HEK293 (cell line): ENCODE measurements around the gene KIAA0513.

Experiments used
- CTCF ChIA-PET: fragments of 350-600 bp; formaldehyde crosslinking; extraction: SDS; loops from one replicate; lab custom pipeline; 2021; ENCODE audit warnings: antibody characterized with exemption; lab: Yijun Ruan, JAX
- POLR2A ChIA-PET: fragments of 300-600 bp; formaldehyde crosslinking; extraction: SDS; loops from one replicate; lab custom pipeline; 2020; ENCODE audit warnings: antibody characterized with exemption, inconsistent platforms; lab: Yijun Ruan, JAX
- H3K27ac ChIP-seq: fragments of 200-500 bp; sonication (Bioruptor generic); 2 replicates; pipeline ENCODE4 v1.5.1; 2014; ENCODE audit warnings: low read depth, low read length, control low read depth, inconsistent platforms; ENCODE audit errors: extremely low read depth
- H3K36me3 ChIP-seq, 2 experiments: fragments of 200-500 bp in 1 of 2; sonication (Bioruptor generic) in 1 of 2; 1 replicate in 1 of 2; 2 replicates in 1 of 2; pipeline ENCODE4 v1.5.1; 2014 to 2017; ENCODE audit warnings: inconsistent platforms in 2 of 2, low read length in 2 of 2; ENCODE audit not compliant: control insufficient read depth in 2 of 2, insufficient read depth in 1 of 2
- H3K4me1 ChIP-seq: fragments of 200-500 bp; sonication (Bioruptor generic); 2 replicates; pipeline ENCODE4 v1.5.1; 2014; ENCODE audit warnings: mild to moderate bottlenecking, low read length, inconsistent platforms; ENCODE audit not compliant: control insufficient read depth, insufficient read depth
- H3K4me3 ChIP-seq: 2 replicates; pipeline ENCODE4 v1.5.1; 2011; ENCODE audit warnings: low read depth, mild to moderate bottlenecking, control low read depth, low read length, moderate library complexity
- H3K9me3 ChIP-seq: fragments of 200-500 bp; sonication (Bioruptor generic); 2 replicates; pipeline ENCODE4 v1.5.1; 2014; ENCODE audit warnings: low read depth, low read length, inconsistent platforms; ENCODE audit not compliant: control insufficient read depth, insufficient read depth
- ATF2 ChIP-seq: fragments of 450-650 bp; formaldehyde crosslinking; IDR thresholded peaks from 2 replicates; pipeline ENCODE4 v1.5.1; 2016; ENCODE audit warnings: missing biosample characterization, missing genetic modification characterization, low read depth
- BCL11B ChIP-seq: fragments of 450-650 bp; formaldehyde crosslinking; IDR thresholded peaks from 2 replicates; pipeline ENCODE4 v1.5.1; 2016; ENCODE audit warnings: low read depth, missing biosample characterization, missing genetic modification characterization
- CTCF ChIP-seq: fragments of 450-650 bp; formaldehyde crosslinking; IDR thresholded peaks from 2 replicates; pipeline ENCODE4 v1.5.1; 2016; ENCODE audit warnings: missing biosample characterization, missing genetic modification characterization
- FEZF1 ChIP-seq: fragments of 450-650 bp; formaldehyde crosslinking; IDR thresholded peaks from 2 replicates; pipeline ENCODE4 v1.5.1; 2016; ENCODE audit warnings: missing biosample characterization, missing genetic modification characterization
- PRDM6 ChIP-seq: fragments of 450-650 bp; formaldehyde crosslinking; IDR thresholded peaks from 2 replicates; pipeline ENCODE4 v1.5.1; 2017; ENCODE audit warnings: missing biosample characterization, missing genetic modification characterization
- SALL2 ChIP-seq: fragments of 450-650 bp; formaldehyde crosslinking; IDR thresholded peaks from 2 replicates; pipeline ENCODE4 v1.5.0; 2017; ENCODE audit warnings: missing biosample characterization, mild to moderate bottlenecking, missing genetic modification characterization, borderline replicate concordance
- TCF7L2 ChIP-seq: IDR thresholded peaks from 2 replicates; pipeline ENCODE4 v1.6.1; 2011; ENCODE audit warnings: low read depth, mild to moderate bottlenecking, inconsistent platforms, low read length, moderate library complexity, borderline replicate concordance
- TSHZ1 ChIP-seq: fragments of 450-650 bp; formaldehyde crosslinking; IDR thresholded peaks from 2 replicates; pipeline ENCODE4 v1.5.1; 2016; ENCODE audit warnings: missing biosample characterization, missing genetic modification characterization, borderline replicate concordance
- ZBTB26 ChIP-seq: fragments of 450-650 bp; formaldehyde crosslinking; optimal IDR thresholded peaks from 2 replicates; pipeline ENCODE3; 2016; ENCODE audit warnings: missing biosample characterization, mild to moderate bottlenecking, missing genetic modification characterization
- ZBTB7A ChIP-seq: fragments of 450-650 bp; formaldehyde crosslinking; IDR thresholded peaks from 2 replicates; pipeline ENCODE4 v1.5.1; 2016; ENCODE audit warnings: low read depth, missing biosample characterization, missing genetic modification characterization
- ZNF10 ChIP-seq: fragments of 450-650 bp; formaldehyde crosslinking; IDR thresholded peaks from 2 replicates; pipeline ENCODE4 v1.5.1; 2017; ENCODE audit warnings: missing biosample characterization, missing genetic modification characterization
- ZNF112 ChIP-seq: fragments of 450-650 bp; formaldehyde crosslinking; IDR thresholded peaks from 2 replicates; pipeline ENCODE4 v1.5.0; 2017; ENCODE audit warnings: missing biosample characterization, missing genetic modification characterization
- ZNF16 ChIP-seq: fragments of 450-650 bp; formaldehyde crosslinking; IDR thresholded peaks from 2 replicates; pipeline ENCODE4 v1.5.1; 2016; ENCODE audit warnings: low read depth, missing biosample characterization, missing genetic modification characterization
- ZNF302 ChIP-seq: fragments of 450-650 bp; formaldehyde crosslinking; IDR thresholded peaks from 2 replicates; pipeline ENCODE4 v1.5.1; 2016; ENCODE audit warnings: missing biosample characterization, missing genetic modification characterization, low read depth
- ZNF549 ChIP-seq: fragments of 450-650 bp; IDR thresholded peaks from 2 replicates; pipeline ENCODE4 v1.5.1; 2018; ENCODE audit warnings: missing biosample characterization, missing genetic modification characterization, mild to moderate bottlenecking, inconsistent platforms, moderate library complexity
- ZNF561 ChIP-seq: fragments of 450-650 bp; IDR thresholded peaks from 2 replicates; pipeline ENCODE4 v1.5.1; 2018; ENCODE audit warnings: missing biosample characterization, missing genetic modification characterization, borderline replicate concordance
- ZNF629 ChIP-seq: fragments of 450-650 bp; formaldehyde crosslinking; IDR thresholded peaks from 2 replicates; pipeline ENCODE4 v1.5.1; 2017; ENCODE audit warnings: missing biosample characterization, missing genetic modification characterization
- ZNF639 ChIP-seq: fragments of 450-650 bp; formaldehyde crosslinking; IDR thresholded peaks from 2 replicates; pipeline ENCODE4 v1.5.1; 2016; ENCODE audit warnings: missing biosample characterization, missing genetic modification characterization
- ZXDB ChIP-seq: fragments of 450-650 bp; formaldehyde crosslinking; IDR thresholded peaks from 2 replicates; pipeline ENCODE4 v1.5.1; 2016; ENCODE audit warnings: missing biosample characterization, missing genetic modification characterization

The KIAA0513 gene

GRCh38 chr16:84995663-84996062, 31.9 kb upstream of the KIAA0513 start:
- Histone ChIP-seq H3K36me3 (peaks cover 12 to 34% of the 10 kb centered on the region in 2 experiments; a peak in 2 of 3 replicates), H3K27ac (no peak overlapping the region), H3K4me1 (peaks cover 5% of the 10 kb centered on the region; the same call in 1 of the 2 replicates), H3K4me3 (no peak overlapping the region), H3K9me3 (no peaks in the 10 kb centered on the region)
- ChIA-PET CTCF (interaction anchor here (1.0 to 1.6 kb wide), 2 partner anchors 15 to 25 kb away, joined by 3 to 4 read pairs; partner anchors contain the start of gene ZDHHC7), POLR2A (no interaction called here)
- TF ChIP-seq ATF2 (tag by site-specific recombination) (no peak), ZNF549 (no peak), TSHZ1 (no peak), ZNF561 (tag by site-specific recombination) (no peak), BCL11B (tag by site-specific recombination) (no peak), ZNF16 (tag by site-specific recombination) (no peak), FEZF1 (no peak), ZBTB26 (tag by site-specific recombination) (no peak), PRDM6 (tag by site-specific recombination) (no peak), ZXDB (no peak), CTCF (tag by site-specific recombination) (no peak)

- no peaks in the 10 kb centered on the region for H3K9me3 ChIP-seq
- no peak overlapping the region for H3K4me3 ChIP-seq
- TF ChIP-seq ZNF302 (tag by site-specific recombination) (no peak), ZBTB7A (tag by site-specific recombination) (no peak), SALL2 (tag by site-specific recombination) (no peak), ZNF10 (tag by site-specific recombination) (no peak), ZNF629 (tag by site-specific recombination) (no peak), TCF7L2 (no peak), ZNF639 (tag by site-specific recombination) (no peak), ZNF112 (tag by site-specific recombination) (no peak)
- peaks cover 5% of the 10 kb centered on the region; the same call in 1 of the 2 replicates for H3K4me1 ChIP-seq
- ChIA-PET POLR2A (interaction anchor here (0.6 kb wide), 1 partner anchor 27 kb away, joined by 4 read pairs; no protein-coding TSS in a partner anchor), CTCF (interaction anchor here (0.5 kb wide), 1 partner anchor 298 kb away, joined by 3 read pairs; no protein-coding TSS in a partner anchor)
- no peak overlapping the region for H3K27ac ChIP-seq
- peaks cover 12 to 30% of the 10 kb centered on the region in 2 experiments; a peak in 2 of 3 replicates for H3K36me3 ChIP-seq
Observed at GRCh38 chr16:84996365-84996764, 31.2 kb upstream of the KIAA0513 start.
